DMS79 (cell line): ENCODE data around the gene IQCK.
"Not testable (repeated sequence)": the region's sequence is repeated elsewhere in the genome, so short reads cannot be mapped to it uniquely, and the experiment has no call there.

Experiments
- DNase-seq: peaks from one replicate; lab custom pipeline; 2025; lab: John Stamatoyannopoulos, UW

The IQCK gene, protein sequence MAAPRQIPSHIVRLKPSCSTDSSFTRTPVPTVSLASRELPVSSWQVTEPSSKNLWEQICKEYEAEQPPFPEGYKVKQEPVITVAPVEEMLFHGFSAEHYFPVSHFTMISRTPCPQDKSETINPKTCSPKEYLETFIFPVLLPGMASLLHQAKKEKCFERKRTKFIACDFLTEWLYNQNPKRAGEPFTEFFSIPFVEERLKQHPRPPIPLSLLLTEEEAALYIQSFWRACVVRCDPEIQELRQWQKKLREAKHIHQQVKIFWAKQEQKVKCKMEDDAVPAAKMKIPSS

DNA sequence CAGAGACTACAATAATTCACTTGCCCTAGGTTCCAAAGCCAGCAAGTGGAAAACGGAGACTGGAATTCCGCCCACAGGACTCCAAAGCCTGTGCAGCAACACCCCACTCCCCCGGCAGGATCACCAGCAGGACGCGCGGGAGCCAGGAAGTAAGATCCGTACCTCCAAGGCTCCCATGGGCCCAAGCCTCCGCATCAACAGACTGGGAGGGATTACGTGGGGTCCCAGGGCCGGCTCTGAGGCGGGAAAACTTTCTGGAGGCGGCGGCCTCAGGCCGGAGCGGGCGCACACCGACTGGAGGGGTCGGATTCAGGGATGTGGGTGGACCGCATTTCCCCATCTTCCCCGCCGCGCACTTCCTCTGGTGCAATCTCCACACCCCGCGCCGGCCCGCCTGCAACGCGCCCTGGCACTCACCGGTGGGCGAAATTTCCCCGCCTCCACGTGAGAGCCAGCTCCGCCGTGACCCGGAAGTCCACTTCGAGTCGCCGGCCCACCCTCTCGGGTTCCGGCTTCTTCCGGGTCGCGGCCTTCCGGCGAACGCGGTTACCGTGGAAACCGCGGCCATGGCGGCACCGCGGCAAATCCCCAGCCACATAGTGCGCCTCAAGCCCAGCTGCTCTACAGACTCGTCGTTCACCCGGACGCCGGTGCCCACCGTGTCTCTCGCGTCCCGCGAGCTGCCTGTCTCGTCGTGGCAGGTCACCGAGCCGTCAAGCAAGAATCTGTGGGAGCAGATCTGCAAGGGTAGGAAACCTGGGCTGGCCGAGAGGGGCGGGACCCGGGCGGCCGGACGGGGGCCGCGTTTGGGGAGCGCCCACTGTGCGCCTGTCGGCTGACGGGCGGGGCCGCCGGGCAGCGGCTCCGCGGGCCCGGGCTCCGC lies at the start of gene IQCK, which contains the start of gene KNOP1:
TSS of gene IQCK (plus strand) at position 531 of the 883 bp plus-strand sequence. CDS start at position 567, 36 bp downstream.
TSS of gene KNOP1 (minus strand) at position 487 of the 883 bp plus-strand sequence. CDS start 3,192 bp downstream, outside the sequence.
- DNase-seq, result peak; percentile 64

DNA sequence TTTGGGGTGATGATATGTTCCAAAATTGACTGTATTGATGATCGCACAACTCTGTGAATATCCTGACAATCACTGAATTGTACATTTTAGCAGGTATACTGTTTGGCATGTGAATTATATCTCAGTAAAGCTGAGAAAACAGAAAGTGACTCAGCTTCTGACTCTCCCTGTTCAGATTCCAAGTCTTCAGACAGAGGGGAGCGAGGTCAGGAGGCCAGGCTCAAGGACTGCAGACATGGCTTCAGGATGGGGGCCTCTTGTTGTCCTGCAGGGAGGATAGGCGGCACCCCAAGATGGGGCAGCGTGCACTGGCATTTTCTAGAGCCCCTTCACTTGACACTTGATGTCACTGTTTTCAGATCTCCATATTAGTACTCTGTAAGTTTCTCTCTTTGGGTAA lies 45.7 kb upstream of the IQCK start:
- DNase-seq, result no peak

DNA sequence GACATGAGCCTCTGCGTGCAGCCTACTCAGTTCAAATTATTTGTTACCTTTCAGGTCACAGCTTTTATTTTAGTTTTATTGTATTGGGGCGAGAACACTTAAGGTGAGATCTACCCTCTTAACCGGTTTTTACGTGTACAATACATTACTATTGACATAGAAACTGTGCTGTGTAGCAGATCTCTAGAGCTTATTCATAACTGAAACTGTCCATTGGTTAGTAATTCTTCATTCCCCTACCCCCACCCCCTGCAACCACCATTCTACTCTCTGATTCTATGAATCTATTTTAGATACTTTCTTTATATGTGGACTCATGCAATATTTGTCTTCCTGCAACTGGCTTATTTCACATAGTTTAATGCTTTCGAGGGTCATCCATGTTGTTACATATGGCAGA lies 43.6 kb upstream of the IQCK start:
- DNase-seq, result no peak

DNA sequence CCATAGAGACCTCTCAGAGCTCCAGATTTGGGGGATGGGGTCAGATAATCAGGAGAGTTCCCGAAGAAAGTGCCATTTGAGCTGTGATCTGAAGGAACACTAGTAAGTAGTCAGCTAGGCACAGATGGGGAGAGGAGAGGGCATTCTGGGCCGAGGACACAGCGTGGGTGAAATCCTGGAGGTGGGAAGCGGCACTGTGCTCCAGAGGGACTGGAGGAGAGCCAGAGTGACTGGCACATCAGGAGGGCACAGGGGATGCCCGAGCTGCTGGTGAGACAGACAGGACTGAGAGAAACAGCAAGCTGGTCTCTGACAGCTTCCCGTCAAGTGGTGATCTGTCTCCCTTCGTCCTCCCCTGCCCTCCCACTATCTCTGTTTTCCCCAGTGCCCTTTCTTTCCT lies 40.7 kb upstream of the IQCK start:
- DNase-seq, result no peak

DNA sequence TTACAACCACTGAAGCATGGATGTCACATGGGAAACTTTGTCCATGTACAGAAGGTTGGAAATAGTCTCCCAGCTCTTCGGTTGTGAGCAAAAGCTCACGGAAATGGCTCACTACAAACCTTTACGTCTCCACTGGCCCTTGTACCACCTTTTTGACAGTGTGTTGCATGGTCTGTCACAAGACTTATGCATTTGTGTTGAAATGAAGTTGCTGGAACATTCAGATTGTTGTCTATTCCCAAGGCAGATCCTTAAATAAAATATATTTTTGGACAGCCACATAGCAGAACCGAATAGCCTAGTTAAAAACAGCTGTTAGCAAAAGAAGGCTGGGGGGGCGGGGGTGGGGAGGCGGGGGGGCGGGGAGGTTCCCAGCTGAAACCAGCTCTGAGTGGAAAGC lies 39.3 kb upstream of the IQCK start:
- no peak for DNase-seq

DNA sequence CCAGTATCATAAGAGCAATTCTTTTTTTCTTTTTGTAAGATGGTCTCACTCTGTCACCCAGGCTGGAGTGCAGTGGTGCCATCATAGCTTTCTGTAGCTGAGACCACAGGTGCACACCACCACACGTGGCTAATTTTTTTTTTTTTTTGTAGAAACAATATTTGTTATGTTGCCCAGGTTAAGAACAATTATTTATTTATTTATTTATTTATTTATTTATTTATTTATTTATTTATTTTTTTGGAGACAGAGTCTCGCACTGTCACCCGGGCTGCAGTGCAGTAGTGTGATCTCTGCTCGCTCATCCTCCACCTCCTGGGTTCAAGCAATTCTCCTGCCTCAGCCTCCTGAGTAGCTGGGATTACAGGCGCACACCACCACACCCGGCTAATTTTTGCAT lies 38.8 kb upstream of the IQCK start:
- DNase-seq, result not testable (repeated sequence)

DNA sequence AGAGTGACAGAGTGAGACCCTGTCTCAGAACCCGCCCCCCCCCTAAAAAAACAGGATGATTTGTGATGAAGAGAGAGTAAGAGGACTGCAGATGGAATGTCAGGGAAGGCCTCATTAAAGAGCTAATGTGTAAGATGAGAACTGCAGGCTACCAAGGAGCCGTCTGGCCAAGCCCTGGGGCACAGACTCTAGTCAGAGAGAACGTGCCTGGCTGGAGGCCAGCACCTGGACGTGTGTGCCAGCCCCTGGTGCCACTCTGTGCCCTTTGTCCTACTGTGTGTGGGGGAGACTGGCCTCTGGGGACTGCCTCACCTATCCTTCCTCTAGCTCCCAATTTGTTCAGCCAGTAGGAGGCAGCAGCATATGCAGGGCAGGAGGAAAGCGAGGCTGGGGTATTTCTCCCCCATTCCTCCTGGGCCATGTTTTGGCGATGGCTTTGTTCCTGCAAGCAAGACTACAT lies 37.2 kb upstream of the IQCK start:
- DNase-seq, result peak; percentile 13

DNA sequence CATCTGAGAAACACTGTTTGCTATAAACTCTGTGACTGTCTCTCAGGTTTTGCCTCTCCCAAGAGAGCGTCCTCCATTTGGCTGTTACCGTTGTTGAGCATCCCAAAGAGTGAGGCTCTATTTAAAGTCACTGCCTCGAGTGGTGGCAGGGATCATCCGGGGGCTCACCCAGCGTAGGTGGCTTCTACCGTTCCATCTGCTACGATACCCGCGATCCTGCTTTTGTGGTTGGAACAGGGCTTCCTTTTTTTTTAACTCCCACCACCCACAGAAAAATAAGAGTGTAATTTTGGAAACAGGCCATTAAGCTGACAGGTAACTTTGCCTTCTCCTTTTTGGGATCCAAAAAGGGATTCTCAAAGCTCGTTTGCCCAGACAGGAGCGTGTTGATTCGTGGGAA lies 36.4 kb upstream of the IQCK start:
- no peak for DNase-seq

DNA sequence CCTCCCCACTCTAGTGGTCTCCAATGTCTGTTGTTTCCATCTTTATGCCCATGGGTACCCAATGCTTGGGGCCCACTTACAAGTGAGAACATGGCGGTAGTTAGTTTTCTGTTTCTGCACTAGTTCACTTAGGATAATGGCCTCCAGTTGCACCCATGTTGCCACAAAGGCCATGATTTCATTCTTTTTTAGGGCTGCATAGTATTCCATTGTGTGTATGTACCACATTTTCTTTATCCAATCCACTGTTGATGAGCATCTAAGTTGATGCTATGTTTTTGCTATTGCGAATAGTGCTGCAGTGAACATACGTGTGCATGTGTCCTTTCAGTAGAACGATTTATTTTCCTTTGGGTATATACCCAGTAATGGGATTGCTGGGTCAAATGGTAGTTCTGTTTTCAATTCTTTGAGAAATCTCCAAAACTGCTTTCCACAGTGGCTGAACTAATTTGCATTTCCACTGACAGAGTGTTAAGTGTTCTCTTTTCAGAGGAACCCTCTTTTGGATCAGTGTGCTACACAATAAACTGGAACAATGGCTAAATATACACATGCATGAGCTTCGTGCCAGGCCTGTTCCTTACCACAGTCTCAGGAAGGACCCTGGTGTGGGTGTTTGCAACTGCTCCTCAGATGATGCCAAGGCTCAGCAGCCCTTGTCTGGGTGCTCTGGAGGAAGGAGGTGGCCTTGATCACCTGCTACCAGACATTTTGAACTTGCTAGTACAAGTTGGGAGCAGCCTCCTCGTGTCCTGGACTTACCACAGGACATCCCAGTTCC lies 34.4 kb upstream of the IQCK start:
- DNase-seq, result no peak

DNA sequence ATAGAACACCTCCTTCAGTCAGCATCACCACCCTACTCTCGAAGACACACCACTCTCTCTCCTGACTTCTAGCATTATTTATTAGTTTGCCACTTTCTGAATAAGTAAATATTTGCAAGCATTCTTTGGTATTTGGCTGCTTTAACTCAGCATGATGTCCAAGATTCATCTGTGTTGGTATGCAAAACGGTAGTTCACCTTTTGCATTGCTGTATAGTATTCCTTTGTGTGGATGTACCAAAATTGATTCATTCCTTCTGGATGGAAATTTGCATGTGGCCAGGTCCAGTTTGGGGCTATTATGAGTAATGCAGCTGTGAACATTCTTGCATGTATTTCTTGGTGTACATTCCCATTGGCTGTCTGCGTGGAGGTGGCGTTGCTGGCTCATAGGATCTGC lies 32.9 kb upstream of the IQCK start:
- DNase-seq, result no peak

DNA sequence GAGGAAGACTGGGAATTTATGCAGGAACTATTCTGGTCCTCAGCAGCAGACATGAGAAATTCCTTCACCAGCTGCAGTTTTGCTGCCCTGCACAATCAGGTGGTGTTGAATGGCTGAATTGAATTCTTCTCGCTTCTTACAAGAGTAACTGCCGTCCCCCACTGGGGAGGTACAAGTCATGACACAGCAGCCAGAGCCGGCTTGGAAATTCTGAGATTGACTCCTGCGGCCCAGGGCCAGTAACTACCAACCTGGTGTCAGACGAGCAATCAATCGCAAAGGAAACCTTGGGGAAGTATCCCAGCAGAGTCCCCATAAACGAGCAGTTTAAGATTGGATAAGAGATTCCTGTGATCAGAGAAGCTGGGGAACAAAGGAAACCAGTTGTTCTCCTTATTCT lies 30.8 kb upstream of the IQCK start:
- DNase-seq, result no peak

DNA sequence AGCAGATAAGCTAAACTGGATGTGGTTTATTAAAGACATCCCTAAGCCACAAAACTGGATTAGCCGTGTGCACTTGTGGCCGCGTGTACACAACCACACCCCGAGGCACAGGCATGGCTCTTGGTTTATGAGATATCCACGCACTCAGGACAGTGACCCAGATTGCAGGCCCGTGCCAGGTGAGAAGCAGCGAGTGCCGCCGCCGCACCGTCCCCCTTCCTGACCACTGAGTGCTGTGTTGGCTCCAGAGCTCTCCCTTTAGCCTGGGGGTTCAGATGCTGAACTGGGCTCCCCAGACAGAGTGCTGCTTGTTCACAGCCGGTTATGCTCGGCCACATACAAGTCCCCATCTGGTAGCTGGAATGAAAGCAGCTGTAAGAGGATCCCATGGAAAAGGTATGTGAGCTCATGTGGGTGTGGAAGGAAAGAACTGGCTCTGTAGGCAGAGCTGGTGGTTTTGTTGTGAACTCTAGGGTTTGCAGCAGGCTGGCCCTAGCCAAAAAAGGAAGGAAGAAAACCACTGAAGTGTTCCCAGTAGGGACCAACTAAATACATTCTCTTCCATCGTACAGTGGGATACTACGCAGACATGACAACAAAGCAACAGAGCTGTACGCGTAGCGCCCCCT lies 29.6 kb upstream of the IQCK start:
- no peak for DNase-seq

DNA sequence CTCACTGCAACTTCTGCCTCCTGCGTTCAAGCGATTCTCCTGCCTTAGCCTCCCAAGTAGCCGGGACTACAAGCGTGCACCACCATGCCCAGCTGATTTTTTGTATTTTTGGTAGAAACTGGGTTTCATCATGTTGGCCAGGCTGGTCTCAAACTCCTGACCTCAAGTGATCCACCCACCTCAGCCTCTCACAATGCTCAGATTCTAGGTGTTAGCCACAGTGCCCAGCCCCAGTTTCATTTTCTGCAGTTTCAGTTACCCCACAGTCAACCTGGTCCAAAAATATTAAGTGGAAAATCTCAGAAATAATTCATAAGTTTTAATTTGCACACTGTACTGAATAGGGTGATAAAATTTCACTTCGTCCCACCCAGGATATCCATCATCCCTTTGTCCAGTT lies 28.7 kb upstream of the IQCK start:
- DNase-seq, result no peak

DNA sequence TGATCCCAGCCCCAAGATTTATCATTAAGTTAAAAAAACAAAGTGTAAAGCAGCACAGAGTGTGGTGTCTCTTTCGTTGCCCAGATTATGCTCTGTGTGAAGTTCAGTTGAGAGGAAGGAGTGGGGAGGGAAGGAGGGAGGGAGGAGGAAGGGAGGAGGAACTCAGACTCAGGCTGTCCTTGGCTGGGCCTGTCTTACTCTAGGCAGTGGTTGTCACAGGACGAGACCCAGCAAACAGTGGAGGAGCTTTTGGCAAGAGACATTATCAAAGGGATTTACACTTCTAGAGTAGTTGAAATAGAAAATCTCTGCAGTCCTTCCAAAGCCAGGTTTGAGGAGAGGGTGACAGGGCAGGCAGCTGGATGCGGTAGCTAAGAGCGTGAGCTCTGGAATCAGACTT lies 27.9 kb upstream of the IQCK start:
- no peak for DNase-seq

DNA sequence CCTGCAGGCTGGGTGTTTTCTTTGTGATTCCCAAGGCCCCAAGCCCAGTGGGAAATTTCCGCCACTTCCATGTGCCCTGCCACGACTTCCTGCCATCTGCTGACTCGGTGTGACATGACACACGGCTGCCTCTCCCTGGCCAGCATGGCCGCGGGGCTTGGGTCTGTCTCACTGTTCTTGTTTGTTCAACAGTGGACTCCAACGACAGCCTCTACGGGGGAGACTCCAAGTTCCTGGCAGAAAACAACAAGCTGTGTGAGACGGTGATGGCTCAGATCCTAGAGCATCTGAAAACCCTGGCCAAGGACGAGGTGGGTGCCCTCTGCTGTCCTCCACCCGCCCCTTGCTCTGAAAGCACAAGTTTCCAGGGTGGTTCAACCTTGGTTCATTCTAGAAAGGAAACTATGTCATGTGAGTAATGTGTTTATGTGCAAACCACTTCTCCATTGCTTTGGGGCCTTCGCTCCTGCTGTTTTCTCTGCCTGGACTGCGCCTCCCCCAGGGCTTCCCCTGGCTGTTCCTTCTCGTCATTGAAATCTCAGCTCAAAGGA lies 26.8 kb upstream of the IQCK start:
- DNase-seq, result no peak

DNA sequence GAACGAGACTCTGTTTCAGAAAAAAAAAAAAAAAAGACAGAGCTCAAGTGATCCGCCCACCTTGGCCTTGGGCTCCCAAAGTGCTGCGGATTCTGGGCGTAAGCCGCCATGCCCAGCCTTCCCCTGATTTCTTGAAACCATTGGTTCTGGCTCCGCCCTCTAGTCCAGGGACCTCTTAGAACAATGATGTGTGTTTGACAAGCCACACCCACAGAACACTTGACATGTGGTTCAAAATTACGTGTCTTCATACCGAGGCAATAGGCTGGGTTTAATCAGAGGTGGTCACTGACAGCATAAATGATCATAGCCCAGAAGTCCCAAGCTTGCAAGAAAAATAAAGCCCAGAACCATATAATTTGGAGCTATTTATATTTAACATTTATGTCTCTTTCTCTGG lies 23.1 kb upstream of the IQCK start:
- DNase-seq, result no peak

DNA sequence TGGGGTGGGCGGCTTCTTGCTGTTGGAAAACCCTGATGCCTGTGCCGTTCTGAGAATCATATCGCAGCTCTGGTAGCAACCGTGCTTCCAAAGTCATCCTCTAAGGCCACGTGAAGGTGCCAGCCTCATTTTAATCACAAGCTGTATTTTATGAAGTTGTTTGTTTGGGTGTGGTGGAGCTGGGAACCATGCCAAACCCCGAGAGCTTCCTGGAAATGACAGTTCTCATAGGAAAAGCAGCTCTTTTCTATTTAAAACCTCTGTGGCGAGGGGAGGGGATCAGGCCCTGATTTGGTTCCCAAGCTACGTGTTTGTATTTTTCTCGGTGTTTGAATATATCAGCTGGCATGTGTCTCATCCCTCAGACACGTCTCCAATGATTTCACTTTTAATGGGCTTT lies 21.7 kb upstream of the IQCK start:
- DNase-seq, result peak; percentile 52

DNA sequence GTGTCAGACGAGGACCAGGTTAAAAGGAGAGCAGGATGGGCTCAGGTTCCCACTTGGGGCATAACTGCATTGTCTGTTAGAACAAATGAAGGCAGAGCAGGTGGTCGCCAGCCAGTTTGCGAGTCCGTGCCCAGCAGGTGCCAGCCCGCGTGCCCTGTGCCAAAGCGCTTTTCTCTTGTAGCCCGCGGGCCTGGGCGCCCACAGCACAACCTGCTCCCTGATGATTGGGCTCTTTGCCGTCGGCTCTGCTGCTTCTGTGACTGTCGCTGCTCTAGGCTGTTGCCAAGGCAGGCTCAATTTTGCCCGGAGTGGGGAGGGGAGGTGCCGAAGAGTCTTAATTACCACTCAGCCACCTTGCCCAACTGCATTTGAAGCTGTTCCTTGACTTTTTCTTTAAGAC lies 21.1 kb upstream of the IQCK start:
- peak; percentile 56 for DNase-seq

DNA sequence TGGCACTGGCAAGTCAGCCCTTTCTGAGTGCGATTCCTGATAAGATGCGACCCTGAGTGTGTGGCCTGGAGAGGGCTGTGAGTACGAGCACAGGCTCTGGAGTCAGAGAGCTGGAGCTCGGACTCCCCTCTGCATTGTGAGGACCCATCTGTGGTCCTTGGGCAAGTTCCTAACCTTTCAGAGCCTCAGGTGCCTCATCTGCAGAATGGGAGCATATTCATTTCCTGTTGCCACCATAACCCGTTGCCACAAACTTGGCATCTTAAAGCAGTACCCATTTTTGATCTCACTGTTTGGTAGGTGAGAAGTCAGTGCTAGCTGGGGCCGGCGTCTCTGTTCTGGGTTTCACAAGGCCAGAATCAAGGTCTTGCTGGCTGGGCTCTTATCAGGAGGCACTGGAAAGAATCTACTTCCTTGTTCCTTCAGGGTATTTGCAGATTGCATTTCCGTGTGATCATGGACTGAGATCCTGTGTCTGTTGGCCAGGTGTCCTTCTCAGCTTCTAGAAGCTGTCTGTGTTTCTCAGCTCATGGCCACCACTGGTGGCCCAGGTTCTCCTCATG lies 20.2 kb upstream of the IQCK start:
- DNase-seq, result no peak

DNA sequence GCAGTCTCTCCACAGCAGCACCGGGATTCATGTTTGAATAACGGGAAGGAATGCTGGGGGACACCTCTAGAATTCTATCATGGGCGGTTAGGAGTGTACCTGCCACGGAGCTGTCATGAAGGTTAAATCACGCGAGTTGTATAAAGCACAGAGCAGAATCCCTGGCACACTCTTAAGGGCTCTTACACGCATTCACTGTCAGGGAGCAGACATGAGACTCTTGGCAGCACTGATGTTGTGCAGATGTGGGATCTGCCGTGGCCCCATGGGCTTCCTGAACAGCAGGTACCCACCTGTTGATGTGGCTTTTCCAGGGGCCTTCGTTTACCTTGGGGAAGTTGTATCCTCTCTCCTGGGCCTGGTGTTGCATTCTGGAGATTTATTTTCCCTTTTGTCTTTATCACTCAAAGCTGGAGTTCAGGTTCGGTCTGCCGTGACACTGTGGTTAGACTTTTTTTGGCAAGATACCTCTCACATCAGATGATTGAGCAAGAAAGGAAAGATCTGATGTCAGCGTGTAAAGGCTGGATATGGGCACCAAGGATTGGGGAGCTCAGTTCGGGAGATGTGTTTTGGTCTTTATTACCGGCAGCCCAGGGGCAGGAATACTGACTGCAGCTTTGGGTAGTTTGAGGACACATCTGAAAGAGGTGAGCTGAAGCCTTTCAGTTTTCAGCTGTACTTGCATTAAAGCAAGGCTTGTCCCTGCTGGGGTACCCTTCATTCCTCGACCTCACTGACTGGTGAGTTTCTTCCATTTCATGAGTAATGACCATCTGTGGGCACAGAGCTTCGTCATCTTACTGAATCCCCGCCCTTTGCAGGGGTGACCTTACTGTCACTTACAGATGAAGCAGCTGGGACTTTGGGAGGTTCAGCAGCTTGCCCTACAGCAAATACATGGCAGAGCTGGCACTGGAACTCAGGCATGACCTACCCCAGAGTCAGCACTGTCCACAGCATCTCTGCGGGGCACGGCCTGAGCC lies 19.3 kb upstream of the IQCK start:
- peak; percentile 27 for DNase-seq
